Heart left ventricle (tissue), 16 donors: ENCODE results near the gene DNAH14. TPM values are rescaled to one million over a fixed set of nuclear protein-coding genes. Genes with fewer than 3 reads are reported as not detected.

Experiments
- ATAC-seq, 4 donors: fragments of 200-7000 bp; cut with Tn5 transposase; one replicate each; pipeline ENCODE4 v1.9.1; 2020 to 2022; ENCODE audit warnings: moderate library complexity in 4 of 4, mild to moderate bottlenecking in 3 of 4, moderate number of reproducible peaks in 1 of 4
- DNase-seq, 5 donors: peaks; one replicate each; pipeline ENCODE4 v3.0.0-alpha.2; 2020
- H3K27ac ChIP-seq, 12 donors: fragments of 200-600 bp; sonication (generic) in 4 of 12; one replicate each; pipeline versions ENCODE4 v1.5.0 to v1.8.0; 2016 to 2022; ENCODE audit warnings: mild to moderate bottlenecking in 2 of 12
- H3K27me3 ChIP-seq, 9 donors: fragments of 200-600 bp; sonication (generic) in 2 of 9; one replicate each; pipeline versions ENCODE4 v1.5.1 to v1.8.0; 2016 to 2022; ENCODE audit warnings: mild to moderate bottlenecking in 3 of 9
- H3K36me3 ChIP-seq, 9 donors: fragments of 200-600 bp; sonication (generic) in 2 of 9; one replicate each; pipeline versions ENCODE4 v1.5.0 to v1.8.0; 2018 to 2022; ENCODE audit warnings: mild to moderate bottlenecking in 2 of 9
- H3K4me1 ChIP-seq, 12 donors: fragments of 200-600 bp; sonication (generic) in 4 of 12; one replicate each; pipeline versions ENCODE4 v1.5.0 to v1.8.0; 2016 to 2022; ENCODE audit warnings: mild to moderate bottlenecking in 3 of 12
- H3K4me3 ChIP-seq, 12 donors: fragments of 200-600 bp; sonication (generic) in 4 of 12; one replicate each; pipeline versions ENCODE4 v1.5.0 to v1.8.0; 2017 to 2022; ENCODE audit warnings: mild to moderate bottlenecking in 9 of 12, moderate library complexity in 4 of 12
- H3K9me3 ChIP-seq, 12 donors: fragments of 200-600 bp; sonication (generic) in 4 of 12; one replicate each; pipeline versions ENCODE4 v1.5.0 to v1.8.0; 2016 to 2022; ENCODE audit warnings: mild to moderate bottlenecking in 1 of 12
- POLR2A ChIP-seq, 2 donors: fragments of 450-650 bp; IDR thresholded peaks; one replicate each; pipeline ENCODE4 v1.6.1; 2017; ENCODE audit warnings: antibody characterized with exemption in 2 of 2, mild to moderate bottlenecking in 2 of 2, moderate library complexity in 2 of 2
- WGBS, 4 donors: extraction: QIAGEN DNeasy Blood & Tissue Kit in 2 of 4; methylation state at CpG; one replicate each; pipeline versions ENCODE4 v1.1.5 to v1.1.7; 2013 to 2018; 5-methylcytosine and 5-hydroxymethylcytosine counted together
- intact Hi-C, 10 donors: fragments of 100-400 bp; cut with DNase I; formaldehyde crosslinking; loops; one replicate each; pipeline versions ENCODE4 v1.11.1 to v1.14.2; 2022
- polyA plus RNA-seq, 2 donors: library from polyadenylated mRNA; stranded (reverse); fragments of 200-250 nt; gene quantifications; one replicate each; pipeline ENCODE4 v1.2.3, GENCODE V29; 2013
- total RNA-seq, 9 donors: library from RNA; depleted of rRNA in 2 of 9; stranded (reverse); fragments of >200 nt in 2 of 9; fragmentation: NEBNext Ultra II Directional in 3 of 9; extraction: Animal tissue kit (Norgen Biotek cat#: 25700) in 3 of 9; gene quantifications; one replicate each; pipeline versions ENCODE4 v1.1.0 to v1.2.4, GENCODE V29; 2016 to 2023
- TF ChIP-seq, protein P1 (sequence below), 12 donors: fragments of 200-600 bp; sonication (generic) in 4 of 12; IDR thresholded peaks; one replicate each; pipeline versions ENCODE4 v1.5.0 to v1.8.0; 2018 to 2022; ENCODE audit warnings: antibody characterized with exemption in 12 of 12, mild to moderate bottlenecking in 5 of 12
- donor health status: ischemic (EF 13 %, LVEDD 7.1; RV severe dilation, severe dysfunction).
- donor health status: healthy with polysubstance abuse.
- donor health status: DM: no; HTN: yes; CAD: no.
- donor health status: DM: no; HTN: no; CAD: no.
- donor health status: ischemic (EF 25% LVEDD 6.9; RV normal size, moderate dysfunction).
- donor health status: ischemic (EF 25% LVEDD 5.7; RV mildly dilated, moderate dysfunction).
- donor health status: healthy.
- donor health status: DM: yes; HTN: yes; CAD: no.
- donor health status: ischemic (EF 35%, LVEDD 5.7; RV mildly dilated, moderate dysfunction).
- donor health status: nonischemic (EF 11% LVEDD 7.7; RV severe dilation, severe dysfunction).
- donor health status: DM: yes; HTN: yes; CAD: no.
- donor health status: PGD.
- donor health status: ischemic (EF 29% LVEDD 5.4; RV normal size, mild dysfunction).
- donor health status: nonischemic (EF 23%, LVEDD 6.1; RV moderate dilation, normal function).

DNAH14 gene
- total and polyA plus RNA-seq, 11 donors, result 0.24 to 6.8 (median 2.8) TPM

DNA sequence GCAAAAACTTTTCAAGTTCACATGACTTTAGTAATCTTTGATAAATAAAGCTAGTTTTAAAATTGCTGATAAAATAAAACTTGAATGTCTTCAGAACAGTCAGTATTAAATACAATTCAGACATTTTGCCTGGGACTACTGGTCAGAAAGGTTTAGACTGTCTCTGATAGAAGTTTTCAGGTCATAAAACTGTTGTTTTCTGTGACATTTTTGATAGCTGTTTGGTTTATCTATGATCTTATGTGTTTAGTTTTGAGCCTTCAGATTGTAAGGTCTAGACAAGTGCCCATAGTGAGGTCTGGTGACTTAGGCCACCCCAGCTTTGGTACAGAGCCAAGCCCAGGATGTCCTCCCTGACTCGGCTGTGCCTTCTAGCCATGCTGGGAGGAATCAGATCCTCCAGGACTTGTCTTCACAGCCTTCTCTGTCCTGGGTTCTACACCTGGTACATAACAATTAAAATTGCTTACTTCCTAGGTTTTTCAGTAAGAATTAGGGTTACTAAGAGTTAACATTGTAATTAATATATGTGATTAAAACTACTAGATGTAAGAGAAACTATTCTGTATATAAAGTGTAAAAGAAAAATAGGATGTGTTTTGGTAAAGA lies 15.1 kb upstream of the DNAH14 start:
- no peaks in the 10 kb centered on the region for H3K36me3 ChIP-seq
- WGBS, 4 donors, result 69 to 80% (median 75%) methylated on average over 1 of the region's 1 CpG
- TF ChIP-seq, protein P1, sequence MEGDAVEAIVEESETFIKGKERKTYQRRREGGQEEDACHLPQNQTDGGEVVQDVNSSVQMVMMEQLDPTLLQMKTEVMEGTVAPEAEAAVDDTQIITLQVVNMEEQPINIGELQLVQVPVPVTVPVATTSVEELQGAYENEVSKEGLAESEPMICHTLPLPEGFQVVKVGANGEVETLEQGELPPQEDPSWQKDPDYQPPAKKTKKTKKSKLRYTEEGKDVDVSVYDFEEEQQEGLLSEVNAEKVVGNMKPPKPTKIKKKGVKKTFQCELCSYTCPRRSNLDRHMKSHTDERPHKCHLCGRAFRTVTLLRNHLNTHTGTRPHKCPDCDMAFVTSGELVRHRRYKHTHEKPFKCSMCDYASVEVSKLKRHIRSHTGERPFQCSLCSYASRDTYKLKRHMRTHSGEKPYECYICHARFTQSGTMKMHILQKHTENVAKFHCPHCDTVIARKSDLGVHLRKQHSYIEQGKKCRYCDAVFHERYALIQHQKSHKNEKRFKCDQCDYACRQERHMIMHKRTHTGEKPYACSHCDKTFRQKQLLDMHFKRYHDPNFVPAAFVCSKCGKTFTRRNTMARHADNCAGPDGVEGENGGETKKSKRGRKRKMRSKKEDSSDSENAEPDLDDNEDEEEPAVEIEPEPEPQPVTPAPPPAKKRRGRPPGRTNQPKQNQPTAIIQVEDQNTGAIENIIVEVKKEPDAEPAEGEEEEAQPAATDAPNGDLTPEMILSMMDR (IDR thresholded peaks at IDR 0.05), result no peak
- TF ChIP-seq POLR2A (IDR thresholded peaks at IDR 0.05), result no peak
- no peaks in the 10 kb centered on the region for H3K4me1 ChIP-seq
- DNase-seq, result no peak
- intact Hi-C loops, result no loop called here
- no peak overlapping the region for H3K4me3 ChIP-seq
- H3K27me3 ChIP-seq, result no peaks in the 10 kb centered on the region
- no peak for ATAC-seq
- H3K9me3 ChIP-seq, result peaks cover 0 to 45% (median 21%) of the 10 kb centered on the region in 12 donors
- H3K27ac ChIP-seq, result no peak overlapping the region

DNA sequence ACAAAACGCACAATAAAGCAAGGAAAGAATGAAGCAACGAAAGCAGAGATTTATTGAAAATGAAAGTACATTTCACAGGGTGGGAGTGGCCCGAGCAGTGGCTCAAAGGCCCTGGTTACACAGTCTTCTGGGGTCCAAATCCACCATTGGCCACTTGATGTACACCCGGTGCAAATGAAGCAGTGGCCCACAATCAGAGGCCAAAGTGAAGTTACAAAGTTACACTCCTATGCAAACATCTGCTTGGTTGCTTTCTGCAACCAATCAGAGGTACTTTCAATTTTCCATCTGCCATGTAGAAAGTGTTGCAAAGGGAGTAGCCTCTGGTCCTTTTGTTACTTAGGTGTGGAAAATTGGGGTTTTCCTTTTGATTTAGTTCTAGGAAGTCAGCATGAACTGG lies 10.0 kb upstream of the DNAH14 start:
- WGBS, 4 donors, result 89 to 94% (median 92%) methylated on average over 4 of the region's 4 CpGs
- TF ChIP-seq POLR2A (IDR thresholded peaks at IDR 0.05), result no peak
- TF ChIP-seq, protein P1 (IDR thresholded peaks at IDR 0.05), result no peak
- no peaks in the 10 kb centered on the region for H3K4me1 ChIP-seq
- ATAC-seq, result no peak
- H3K27me3 ChIP-seq, result no peaks in the 10 kb centered on the region
- H3K9me3 ChIP-seq, result peaks cover 0 to 17% (median 5%) of the 10 kb centered on the region in 12 donors
- H3K36me3 ChIP-seq, result no peaks in the 10 kb centered on the region
- no peak overlapping the region for H3K27ac ChIP-seq
- intact Hi-C loops, result no loop called here
- no peak for DNase-seq
- no peak overlapping the region for H3K4me3 ChIP-seq

DNA sequence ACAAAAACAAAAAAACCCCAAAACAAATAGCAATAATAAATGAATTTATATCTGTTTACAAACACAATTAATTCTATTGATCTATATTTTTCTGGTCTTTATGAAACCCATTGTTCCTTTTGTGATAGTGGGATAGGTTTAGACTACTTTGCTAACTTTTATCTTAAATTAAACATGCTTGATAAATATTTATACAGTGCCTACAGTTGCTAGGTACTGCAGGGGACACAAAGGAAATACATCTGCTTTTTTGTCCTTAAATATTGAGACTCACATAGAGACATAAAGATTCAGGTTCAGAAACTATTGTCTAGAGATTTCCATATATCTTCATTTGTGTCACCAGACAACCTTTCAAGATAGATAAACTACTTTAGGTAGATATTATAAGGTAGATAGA lies 8.5 kb upstream of the DNAH14 start:
- no peak for DNase-seq
- intact Hi-C loops, result loop anchor here in 7 of 10 donors (2.0 to 10.0 kb wide), 4 partner anchors 276 to 409 kb away; no protein-coding TSS in a partner anchor

DNA sequence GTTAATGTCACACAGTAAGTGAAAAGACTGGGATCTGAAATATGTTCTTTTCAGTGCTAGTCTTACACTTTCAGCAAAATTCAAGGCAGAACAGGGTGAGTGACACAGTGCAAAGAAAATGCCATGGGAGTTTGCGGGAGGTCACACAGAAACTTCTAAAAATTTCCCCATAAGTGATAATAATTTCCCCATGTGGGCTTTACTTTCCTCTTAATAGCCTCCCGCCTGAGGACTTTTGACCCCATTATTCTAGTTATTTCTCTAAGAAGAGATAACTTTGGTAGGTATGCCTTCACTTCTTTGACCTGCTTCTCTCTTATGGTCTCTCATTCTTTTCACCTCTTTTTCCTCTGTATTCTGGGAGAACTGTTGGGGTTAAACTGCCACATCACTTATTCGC lies 8.1 kb upstream of the DNAH14 start:
- DNase-seq, result no peak
- Histone ChIP-seq H3K27ac (no peak overlapping the region), H3K27me3 (no peaks in the 10 kb centered on the region), H3K4me1 (no peaks in the 10 kb centered on the region), H3K36me3 (no peaks in the 10 kb centered on the region), H3K9me3 (no peaks in the 10 kb centered on the region), H3K4me3 (no peak overlapping the region)
- WGBS, 4 donors, result 91 to 95% (median 93%) methylated on average over 3 of the region's 3 CpGs
- TF ChIP-seq, protein P1 (IDR thresholded peaks at IDR 0.05), result no peak
- TF ChIP-seq POLR2A (IDR thresholded peaks at IDR 0.05), result no peak
- intact Hi-C loops, result loop anchor here in 7 of 10 donors (2.0 to 10.0 kb wide), 4 partner anchors 277 to 409 kb away; no protein-coding TSS in a partner anchor
- no peak for ATAC-seq

More for the DNA sequence above, 8.5 kb upstream of the DNAH14 start:
- H3K4me3 ChIP-seq, result no peak overlapping the region
- H3K9me3 ChIP-seq, result peaks cover 0 to 2% (median 0%) of the 10 kb centered on the region in 12 donors
- no peaks in the 10 kb centered on the region for H3K4me1 ChIP-seq
- no peak for ATAC-seq
- no peak overlapping the region for H3K27ac ChIP-seq
- no peak for TF ChIP-seq POLR2A (IDR thresholded peaks at IDR 0.05)
- TF ChIP-seq, protein P1 (IDR thresholded peaks at IDR 0.05), result no peak
- H3K36me3 ChIP-seq, result no peaks in the 10 kb centered on the region
- H3K27me3 ChIP-seq, result no peaks in the 10 kb centered on the region
